Chondrocyte (in vitro differentiated cells): ENCODE data around the gene WIPF1. TPM values are rescaled to one million over a fixed set of nuclear protein-coding genes. Genes with fewer than 3 reads are reported as not detected.

Experiments
- DNase-seq: peaks from one replicate; pipeline ENCODE4 v3.0.0; 2021; ENCODE audit warnings: mixed read lengths, low spot score
- H3K27ac Mint-ChIP-seq: one replicate; pipeline ENCODE4 v1.8.0; 2021; ENCODE audit warnings: mild to moderate bottlenecking, moderate library complexity, mixed read lengths; ENCODE audit not compliant: unreplicated experiment
- H3K27me3 Mint-ChIP-seq: 2 replicates; pipeline ENCODE4 v1.8.0; 2021; ENCODE audit warnings: low read depth, mixed read lengths
- H3K36me3 Mint-ChIP-seq: 2 replicates; pipeline ENCODE4 v1.8.0; 2021; ENCODE audit warnings: low read depth, mixed read lengths
- H3K4me1 Mint-ChIP-seq: 2 replicates; pipeline ENCODE4 v1.8.0; 2021; ENCODE audit warnings: low read depth, mild to moderate bottlenecking, mixed read lengths
- H3K4me3 Mint-ChIP-seq: one replicate; pipeline ENCODE4 v1.8.0; 2021; ENCODE audit warnings: mild to moderate bottlenecking, moderate library complexity, mixed read lengths; ENCODE audit not compliant: unreplicated experiment
- H3K9me3 Mint-ChIP-seq: 2 replicates; pipeline ENCODE4 v1.8.0; 2021; ENCODE audit warnings: low read depth, mixed read lengths
- total RNA-seq: library from RNA; stranded (reverse); gene quantifications from 3 replicates; pipeline ENCODE4 v1.2.1, GENCODE V29; 2021
- TF ChIP-seq, protein P1 (sequence below): fragments of 200-600 bp; sonication (generic); IDR thresholded peaks from 2 replicates; pipeline ENCODE4 v1.5.0; 2021; ENCODE audit warnings: antibody characterized with exemption, mild to moderate bottlenecking, moderate library complexity

The WIPF1 gene
- total RNA-seq, 1 donor from 2014 or later: 60.0 TPM

DNA sequence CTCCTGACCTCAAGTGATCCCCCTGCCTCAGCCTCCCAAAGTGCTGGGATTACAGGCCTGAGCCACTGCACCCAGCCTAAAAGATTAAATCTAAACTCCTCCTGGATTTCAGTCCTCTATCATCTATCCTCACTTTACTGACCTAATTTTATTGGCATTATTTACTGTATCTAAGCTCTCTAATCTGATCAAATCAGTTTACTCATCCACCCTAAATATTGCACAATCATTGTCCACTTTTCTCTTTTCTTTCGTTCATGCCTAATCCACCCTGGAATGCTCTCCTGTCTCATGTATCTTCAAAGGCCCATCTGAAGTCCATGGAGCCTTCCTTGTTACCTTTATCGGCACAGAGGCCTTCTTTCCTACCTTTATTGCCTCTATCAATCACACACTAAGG is 79.2 kb downstream of the WIPF1 start:
- no peak for DNase-seq
- Mint-ChIP-seq H3K36me3 (no peaks in the 10 kb centered on the region), H3K27me3 (peaks cover 15% of the 10 kb centered on the region), H3K4me3 (no peak overlapping the region), H3K4me1 (no peaks in the 10 kb centered on the region), H3K27ac (no peak overlapping the region), H3K9me3 (peaks cover 3% of the 10 kb centered on the region)
- TF ChIP-seq, protein P1, sequence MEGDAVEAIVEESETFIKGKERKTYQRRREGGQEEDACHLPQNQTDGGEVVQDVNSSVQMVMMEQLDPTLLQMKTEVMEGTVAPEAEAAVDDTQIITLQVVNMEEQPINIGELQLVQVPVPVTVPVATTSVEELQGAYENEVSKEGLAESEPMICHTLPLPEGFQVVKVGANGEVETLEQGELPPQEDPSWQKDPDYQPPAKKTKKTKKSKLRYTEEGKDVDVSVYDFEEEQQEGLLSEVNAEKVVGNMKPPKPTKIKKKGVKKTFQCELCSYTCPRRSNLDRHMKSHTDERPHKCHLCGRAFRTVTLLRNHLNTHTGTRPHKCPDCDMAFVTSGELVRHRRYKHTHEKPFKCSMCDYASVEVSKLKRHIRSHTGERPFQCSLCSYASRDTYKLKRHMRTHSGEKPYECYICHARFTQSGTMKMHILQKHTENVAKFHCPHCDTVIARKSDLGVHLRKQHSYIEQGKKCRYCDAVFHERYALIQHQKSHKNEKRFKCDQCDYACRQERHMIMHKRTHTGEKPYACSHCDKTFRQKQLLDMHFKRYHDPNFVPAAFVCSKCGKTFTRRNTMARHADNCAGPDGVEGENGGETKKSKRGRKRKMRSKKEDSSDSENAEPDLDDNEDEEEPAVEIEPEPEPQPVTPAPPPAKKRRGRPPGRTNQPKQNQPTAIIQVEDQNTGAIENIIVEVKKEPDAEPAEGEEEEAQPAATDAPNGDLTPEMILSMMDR: no peak

DNA sequence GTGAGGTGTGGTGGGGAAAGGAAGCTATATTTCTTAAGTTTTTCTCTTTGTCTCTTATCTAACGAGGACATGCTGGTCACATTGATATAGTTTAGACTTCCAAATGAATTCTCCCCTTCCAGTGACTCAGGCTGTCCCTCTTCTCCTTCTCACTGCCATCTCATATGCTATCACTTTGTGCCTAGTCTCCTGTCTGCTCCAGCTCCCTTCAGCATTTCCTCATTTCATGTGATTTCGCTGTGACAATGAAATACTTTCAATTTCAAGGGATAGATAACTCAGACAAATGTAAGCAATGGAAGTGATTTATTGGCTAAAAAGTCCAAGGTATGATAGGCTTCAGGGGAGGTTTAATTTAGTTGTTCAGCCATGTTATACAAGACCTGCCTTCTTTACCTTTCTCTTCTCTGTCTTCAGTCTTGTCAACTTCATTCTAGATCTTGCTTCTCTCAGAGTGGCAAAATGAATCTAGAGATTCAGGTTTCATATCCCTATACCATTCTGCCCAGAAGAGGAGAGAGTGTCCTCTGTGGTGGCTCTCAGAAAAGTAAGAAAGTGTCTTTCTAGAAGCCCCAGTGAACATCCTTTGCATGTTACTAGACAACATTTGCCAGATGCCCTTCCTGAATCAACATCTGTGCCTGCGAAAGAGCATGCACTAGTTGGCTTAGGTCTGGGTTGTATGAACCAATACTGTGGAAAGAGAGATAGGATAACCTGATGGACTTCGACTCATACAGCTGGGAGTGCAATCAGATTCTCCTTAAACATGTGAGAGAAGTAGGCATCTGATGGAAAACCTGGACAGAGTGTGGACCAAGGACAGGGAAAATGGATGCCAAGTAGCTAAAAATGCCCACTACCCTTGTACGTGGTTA is 80.9 kb downstream of the WIPF1 start:
- no peak for DNase-seq
- Mint-ChIP-seq H3K27me3 (peaks cover 17% of the 10 kb centered on the region), H3K4me3 (no peak overlapping the region), H3K9me3 (peaks cover 3% of the 10 kb centered on the region), H3K36me3 (no peaks in the 10 kb centered on the region), H3K27ac (no peak overlapping the region), H3K4me1 (no peaks in the 10 kb centered on the region)
- TF ChIP-seq, protein P1: no peak

DNA sequence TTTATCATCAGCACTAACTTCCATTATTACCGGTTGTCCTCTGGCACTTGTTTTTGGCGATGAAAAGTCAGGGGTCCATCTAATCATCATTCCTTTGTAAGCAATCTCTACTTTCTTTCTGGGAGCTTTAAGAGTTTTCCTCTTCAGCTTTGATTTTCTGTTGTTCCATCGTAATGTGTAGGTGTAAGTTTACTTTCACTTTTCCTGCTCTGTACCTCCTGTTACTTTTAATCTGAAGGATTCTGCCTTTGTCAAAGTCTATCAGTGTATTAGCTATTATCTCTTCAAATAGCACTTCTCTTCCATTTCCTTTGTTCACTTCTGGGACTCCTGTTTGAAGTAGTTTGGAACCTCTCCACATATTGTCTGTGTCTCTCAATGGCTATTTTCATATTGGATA is 85.3 kb downstream of the WIPF1 start:
- H3K27me3 Mint-ChIP-seq: peaks cover 3% of the 10 kb centered on the region
- no peak overlapping the region for H3K4me3 Mint-ChIP-seq
- H3K27ac Mint-ChIP-seq: no peak overlapping the region
- H3K4me1 Mint-ChIP-seq: no peaks in the 10 kb centered on the region
- H3K36me3 Mint-ChIP-seq: peaks cover 6% of the 10 kb centered on the region
- TF ChIP-seq, protein P1: no peak
- DNase-seq: no peak
- peaks cover 22% of the 10 kb centered on the region for H3K9me3 Mint-ChIP-seq

DNA sequence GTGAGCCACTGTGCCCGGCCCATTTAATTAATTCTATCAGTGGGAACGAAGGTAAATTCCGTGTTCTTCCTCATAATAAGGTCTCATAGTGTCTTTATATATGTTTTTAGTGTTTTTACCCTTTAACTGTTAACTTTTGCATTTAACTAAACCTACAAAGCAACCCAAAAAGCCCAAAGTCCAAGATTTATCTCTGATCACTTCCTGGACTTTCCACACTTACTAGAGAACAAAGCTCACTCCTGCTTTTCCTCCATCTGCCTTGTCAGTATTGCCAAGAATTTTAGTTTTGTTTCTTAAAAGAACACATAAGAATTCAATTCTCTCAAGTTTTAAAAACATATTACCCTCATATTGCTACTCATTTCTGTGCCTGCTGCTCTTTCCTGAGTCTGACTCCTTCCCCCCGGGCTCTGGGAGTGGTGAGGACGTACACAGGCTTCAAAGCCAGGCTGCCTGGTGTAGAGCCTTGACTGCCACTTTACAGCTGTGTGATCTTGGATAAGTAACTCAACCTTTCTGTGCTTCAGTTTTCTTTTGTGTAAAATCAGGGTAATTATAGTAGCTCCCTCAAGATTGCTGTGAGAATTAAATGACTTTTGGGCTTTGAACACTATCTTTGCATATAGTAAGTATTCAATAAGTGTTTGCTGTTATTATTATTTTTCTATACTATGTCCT is 85.9 kb downstream of the WIPF1 start:
- DNase-seq: no peak
- peaks cover 3% of the 10 kb centered on the region for H3K27me3 Mint-ChIP-seq
- no peak overlapping the region for H3K27ac Mint-ChIP-seq
- peaks cover 22% of the 10 kb centered on the region for H3K9me3 Mint-ChIP-seq
- no peak overlapping the region for H3K4me3 Mint-ChIP-seq
- no peaks in the 10 kb centered on the region for H3K4me1 Mint-ChIP-seq
- peaks cover 6% of the 10 kb centered on the region for H3K36me3 Mint-ChIP-seq
- TF ChIP-seq, protein P1: no peak

DNA sequence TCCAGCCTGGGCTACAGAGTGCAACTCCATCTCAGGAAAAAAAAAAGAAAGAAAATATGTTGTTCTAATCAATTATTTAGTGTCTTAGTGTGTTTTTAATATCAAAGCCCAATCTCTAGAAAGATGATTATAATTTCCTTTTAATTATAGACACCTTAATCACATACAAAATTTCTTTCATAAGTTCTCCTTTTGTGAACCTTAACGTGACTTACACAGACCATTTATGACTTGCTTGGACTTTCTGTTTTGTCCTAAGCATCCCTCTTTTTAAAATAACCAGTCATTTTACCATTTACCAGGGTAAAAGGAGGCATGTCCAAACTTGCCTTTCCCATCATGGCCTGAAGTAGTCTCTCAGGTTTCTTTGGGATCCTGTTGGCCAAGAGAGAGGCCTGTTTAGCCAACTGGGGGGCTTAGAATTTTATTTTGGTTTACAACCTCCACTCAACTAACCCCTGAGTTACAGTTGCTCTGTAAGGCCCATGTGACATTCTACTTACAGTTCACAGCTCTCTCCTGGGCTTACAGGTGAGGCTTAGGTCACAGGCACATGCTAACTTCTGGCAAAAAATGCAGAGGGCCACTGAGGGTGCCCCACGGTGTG is 86.9 kb downstream of the WIPF1 start:
- peaks cover 6% of the 10 kb centered on the region for H3K36me3 Mint-ChIP-seq
- DNase-seq: no peak
- peaks cover 22% of the 10 kb centered on the region for H3K9me3 Mint-ChIP-seq
- TF ChIP-seq, protein P1: no peak
- H3K27me3 Mint-ChIP-seq: peaks cover 3% of the 10 kb centered on the region
- no peak overlapping the region for H3K27ac Mint-ChIP-seq
- no peaks in the 10 kb centered on the region for H3K4me1 Mint-ChIP-seq
- H3K4me3 Mint-ChIP-seq: no peak overlapping the region
